Gastrocnemius medialis (tissue), 4 donors: ENCODE results near the gene SDCCAG8. TPM values are rescaled to one million over a fixed set of nuclear protein-coding genes. Genes with fewer than 3 reads are reported as not detected.
A peak's percentile ranks its signal among the peaks of the same experiment; 100 is the strongest.

ENCODE experiments used
- ATAC-seq, 2 donors: fragments of 150-250 bp; one replicate each; pipeline ENCODE4 v1.9.1; 2016
- DNase-seq, 2 donors: peaks; one replicate each; pipeline ENCODE4 v3.0.0-alpha.2; 2019
- H3K27ac ChIP-seq, 4 donors: fragments of 200-600 bp; sonication (generic); 1 replicate in 1 of 4; 2 replicates in 3 of 4; pipeline ENCODE4 v1.5.1; 2016 to 2018; ENCODE audit warnings: mild to moderate bottlenecking in 2 of 4, moderate library complexity in 1 of 4
- H3K27me3 ChIP-seq, 3 donors: fragments of 200-600 bp; sonication (generic) in 2 of 3; 1 replicate in 1 of 3; 2 replicates in 2 of 3; pipeline versions ENCODE4 v1.5.1 to v1.6.0; 2016 to 2019; ENCODE audit warnings: mild to moderate bottlenecking in 1 of 3, moderate library complexity in 1 of 3
- H3K36me3 ChIP-seq, 2 donors: fragments of 200-600 bp; sonication (generic) in 1 of 2; one replicate each; pipeline ENCODE4 v1.5.1; 2017 to 2018
- H3K4me1 ChIP-seq, 2 donors: fragments of 200-600 bp; sonication (generic) in 1 of 2; one replicate each; pipeline ENCODE4 v1.5.1; 2016 to 2017; ENCODE audit warnings: mild to moderate bottlenecking in 2 of 2
- H3K4me3 ChIP-seq, 4 donors: fragments of 200-600 bp; sonication (generic) in 3 of 4; 1 replicate in 1 of 4; 2 replicates in 3 of 4; pipeline ENCODE4 v1.5.1; 2016 to 2019; ENCODE audit warnings: mild to moderate bottlenecking in 2 of 4
- H3K9me3 ChIP-seq, 3 donors: fragments of 200-600 bp; sonication (generic) in 2 of 3; 1 replicate in 1 of 3; 2 replicates in 2 of 3; pipeline ENCODE4 v1.5.1; 2016 to 2019
- POLR2A ChIP-seq, 2 donors: fragments of 450-650 bp; IDR thresholded peaks; one replicate each; pipeline ENCODE4 v1.6.1; 2017; ENCODE audit warnings: antibody characterized with exemption in 2 of 2, mild to moderate bottlenecking in 2 of 2, moderate library complexity in 2 of 2
- in situ Hi-C, 4 donors: fragments of 200-750 bp; cut with MboI; loops; one replicate each; pipeline versions ENCODE4 v1.15.0 to v1.8.0; 2017; ENCODE audit warnings: low sequenced_read_pairs in 4 of 4
- intact Hi-C: fragments of 100-400 bp; cut with DNase I; formaldehyde crosslinking; loops from one replicate; pipeline ENCODE4 v1.15.1; 2023; ENCODE audit warnings: low total_unique reads
- total RNA-seq, 4 donors: library from RNA; depleted of rRNA; stranded (reverse); fragments of >200 nt; gene quantifications; one replicate each; pipeline versions ENCODE4 v1.1.0 to v1.2.3, GENCODE V29; 2016
- TF ChIP-seq, protein P1 (sequence below), 5 experiments: fragments of 450-650 bp in 3 of 5; fragments of 200-600 bp in 2 of 5; sonication (generic) in 2 of 5; IDR thresholded peaks in 4 of 5; conservative IDR thresholded peaks in 1 of 5; 1 replicate in 4 of 5; 2 replicates in 1 of 5; pipeline ENCODE4 v1.5.1; 2016 to 2019; ENCODE audit warnings: antibody characterized with exemption in 5 of 5, mild to moderate bottlenecking in 3 of 5, moderate library complexity in 3 of 5

The SDCCAG8 gene
- total RNA-seq, 4 donors from 2014 or later, result 12.3 to 33.9 (median 26.1) TPM

- Histone ChIP-seq H3K27ac (no peak overlapping the region), H3K4me3 (no peak overlapping the region), H3K9me3 (no peaks in the 10 kb centered on the region), H3K27me3 (no peaks in the 10 kb centered on the region), H3K4me1 (peaks cover under 1 to 21% of the 10 kb centered on the region in 2 donors), H3K36me3 (peaks cover 0 to 26% of the 10 kb centered on the region in 2 donors)
- intact Hi-C loops, result no loop called here
- DNase-seq (no peak), ATAC-seq (no peak)
- in situ Hi-C loops, result no loop called here
- TF ChIP-seq POLR2A (IDR thresholded peaks at IDR 0.05), result no peak
- TF ChIP-seq, protein P1, sequence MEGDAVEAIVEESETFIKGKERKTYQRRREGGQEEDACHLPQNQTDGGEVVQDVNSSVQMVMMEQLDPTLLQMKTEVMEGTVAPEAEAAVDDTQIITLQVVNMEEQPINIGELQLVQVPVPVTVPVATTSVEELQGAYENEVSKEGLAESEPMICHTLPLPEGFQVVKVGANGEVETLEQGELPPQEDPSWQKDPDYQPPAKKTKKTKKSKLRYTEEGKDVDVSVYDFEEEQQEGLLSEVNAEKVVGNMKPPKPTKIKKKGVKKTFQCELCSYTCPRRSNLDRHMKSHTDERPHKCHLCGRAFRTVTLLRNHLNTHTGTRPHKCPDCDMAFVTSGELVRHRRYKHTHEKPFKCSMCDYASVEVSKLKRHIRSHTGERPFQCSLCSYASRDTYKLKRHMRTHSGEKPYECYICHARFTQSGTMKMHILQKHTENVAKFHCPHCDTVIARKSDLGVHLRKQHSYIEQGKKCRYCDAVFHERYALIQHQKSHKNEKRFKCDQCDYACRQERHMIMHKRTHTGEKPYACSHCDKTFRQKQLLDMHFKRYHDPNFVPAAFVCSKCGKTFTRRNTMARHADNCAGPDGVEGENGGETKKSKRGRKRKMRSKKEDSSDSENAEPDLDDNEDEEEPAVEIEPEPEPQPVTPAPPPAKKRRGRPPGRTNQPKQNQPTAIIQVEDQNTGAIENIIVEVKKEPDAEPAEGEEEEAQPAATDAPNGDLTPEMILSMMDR (IDR thresholded peaks at IDR 0.05 in 4 of 5, conservative IDR thresholded peaks at IDR 0.05 in 1 of 5), result no peak
Observed at GRCh38 chr1:243217349-243217748, 38.5 kb upstream of the SDCCAG8 start.

- no peaks in the 10 kb centered on the region for H3K9me3 ChIP-seq
- H3K36me3 ChIP-seq, result peaks cover 0 to 28% of the 10 kb centered on the region in 2 donors
- no peak overlapping the region for H3K27ac ChIP-seq
- in situ Hi-C loops (no loop called here), intact Hi-C loops (no loop called here)
- no peak for ATAC-seq
- H3K4me1 ChIP-seq, result peaks cover 0 to 14% of the 10 kb centered on the region in 2 donors
- TF ChIP-seq POLR2A (IDR thresholded peaks at IDR 0.05), result no peak
- TF ChIP-seq, protein P1 (IDR thresholded peaks at IDR 0.05 in 4 of 5, conservative IDR thresholded peaks at IDR 0.05 in 1 of 5), result no peak
- DNase-seq, result no peak
- no peaks in the 10 kb centered on the region for H3K27me3 ChIP-seq
- H3K4me3 ChIP-seq, result no peak overlapping the region
Observed at GRCh38 chr1:243218059-243218458, 37.8 kb upstream of the SDCCAG8 start.

- Histone ChIP-seq H3K27ac (no peak overlapping the region), H3K9me3 (peaks cover 0 to 11% (median 7%) of the 10 kb centered on the region in 3 donors), H3K4me1 (peaks cover 12 to 23% of the 10 kb centered on the region in 2 donors), H3K4me3 (no peak overlapping the region), H3K27me3 (no peaks in the 10 kb centered on the region), H3K36me3 (peaks cover 0 to 15% of the 10 kb centered on the region in 2 donors)
- ATAC-seq, result no peak
- TF ChIP-seq POLR2A (IDR thresholded peaks at IDR 0.05), result no peak
- TF ChIP-seq, protein P1 (IDR thresholded peaks at IDR 0.05 in 4 of 5, conservative IDR thresholded peaks at IDR 0.05 in 1 of 5), result no peak
- intact Hi-C loops, result no loop called here
- in situ Hi-C loops, result no loop called here
- no peak for DNase-seq
Observed at GRCh38 chr1:243227622-243228021, 28.2 kb upstream of the SDCCAG8 start.

DNA sequence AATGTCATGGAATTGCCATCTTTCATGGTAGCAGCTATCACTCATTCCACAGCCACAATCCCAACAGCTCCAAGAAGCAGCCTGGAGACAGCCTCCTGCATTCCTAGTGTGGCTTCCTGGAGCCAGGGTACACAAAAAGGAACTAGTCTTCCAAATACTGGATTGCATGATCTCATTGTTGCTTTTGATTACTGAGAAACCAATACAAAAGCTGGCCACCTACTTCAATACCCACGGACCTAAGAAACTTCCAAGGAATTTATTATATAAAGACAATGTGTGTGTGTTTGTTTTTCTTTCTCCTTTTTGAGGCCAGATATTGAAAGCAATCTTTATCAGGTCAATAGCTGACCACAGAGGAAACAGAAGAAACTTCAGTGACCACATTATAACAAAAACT lies 26.3 kb upstream of the SDCCAG8 start:
- peaks cover 18 to 29% of the 10 kb centered on the region in 2 donors for H3K4me1 ChIP-seq
- H3K27ac ChIP-seq, result no peak overlapping the region
- ATAC-seq (no peak), DNase-seq (no peak)
- peaks cover 0 to 5% of the 10 kb centered on the region in 2 donors for H3K36me3 ChIP-seq
- intact Hi-C loops, result no loop called here
- H3K27me3 ChIP-seq, result no peaks in the 10 kb centered on the region
- H3K4me3 ChIP-seq, result no peak overlapping the region
- no peak for TF ChIP-seq POLR2A (IDR thresholded peaks at IDR 0.05)
- TF ChIP-seq, protein P1 (IDR thresholded peaks at IDR 0.05 in 4 of 5, conservative IDR thresholded peaks at IDR 0.05 in 1 of 5), result no peak
- H3K9me3 ChIP-seq, result peaks cover 0 to 11% (median 7%) of the 10 kb centered on the region in 3 donors
- in situ Hi-C loops, result no loop called here

DNA sequence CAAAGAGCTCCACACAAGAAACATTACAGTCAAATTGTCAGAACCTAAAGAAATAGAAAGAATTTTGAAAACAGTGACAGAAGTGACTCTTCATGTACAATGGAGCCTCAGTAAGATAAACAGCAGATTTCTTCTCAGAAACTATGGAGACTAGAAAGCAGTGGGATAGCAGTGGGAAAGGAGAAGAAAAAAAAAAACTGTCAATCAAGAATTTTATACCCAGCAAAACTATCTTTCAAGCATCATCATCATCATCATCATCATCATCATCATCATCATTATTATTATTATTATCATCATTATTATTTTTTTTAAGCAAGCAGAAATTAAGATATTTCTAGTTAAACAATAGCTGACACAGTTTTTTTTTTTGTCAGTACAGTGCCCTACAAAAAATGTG lies 24.9 kb upstream of the SDCCAG8 start:
- intact Hi-C loops, result no loop called here
- Histone ChIP-seq H3K27me3 (no peaks in the 10 kb centered on the region), H3K4me1 (peaks cover 24 to 33% of the 10 kb centered on the region in 2 donors), H3K4me3 (no peak overlapping the region), H3K36me3 (peaks cover 0 to 5% of the 10 kb centered on the region in 2 donors), H3K27ac (no peak overlapping the region), H3K9me3 (peaks cover 0 to 11% (median 7%) of the 10 kb centered on the region in 3 donors)
- ATAC-seq, result peak in 1 of 2 donors; percentile 36
- DNase-seq, result no peak
- TF ChIP-seq POLR2A (IDR thresholded peaks at IDR 0.05), result no peak
- TF ChIP-seq, protein P1 (IDR thresholded peaks at IDR 0.05 in 4 of 5, conservative IDR thresholded peaks at IDR 0.05 in 1 of 5), result no peak
- in situ Hi-C loops, result no loop called here
